ENCODE data around the gene RGS11. TPM values are rescaled to one million over a fixed set of nuclear protein-coding genes. Genes with fewer than 3 reads are reported as not detected.
A peak's percentile ranks its signal among the peaks of the same experiment; 100 is the strongest.

The RGS11 gene
- total and polyA plus RNA-seq, 7 donors = 0.20 to 2.6 (median 0.92) TPM

DNA sequence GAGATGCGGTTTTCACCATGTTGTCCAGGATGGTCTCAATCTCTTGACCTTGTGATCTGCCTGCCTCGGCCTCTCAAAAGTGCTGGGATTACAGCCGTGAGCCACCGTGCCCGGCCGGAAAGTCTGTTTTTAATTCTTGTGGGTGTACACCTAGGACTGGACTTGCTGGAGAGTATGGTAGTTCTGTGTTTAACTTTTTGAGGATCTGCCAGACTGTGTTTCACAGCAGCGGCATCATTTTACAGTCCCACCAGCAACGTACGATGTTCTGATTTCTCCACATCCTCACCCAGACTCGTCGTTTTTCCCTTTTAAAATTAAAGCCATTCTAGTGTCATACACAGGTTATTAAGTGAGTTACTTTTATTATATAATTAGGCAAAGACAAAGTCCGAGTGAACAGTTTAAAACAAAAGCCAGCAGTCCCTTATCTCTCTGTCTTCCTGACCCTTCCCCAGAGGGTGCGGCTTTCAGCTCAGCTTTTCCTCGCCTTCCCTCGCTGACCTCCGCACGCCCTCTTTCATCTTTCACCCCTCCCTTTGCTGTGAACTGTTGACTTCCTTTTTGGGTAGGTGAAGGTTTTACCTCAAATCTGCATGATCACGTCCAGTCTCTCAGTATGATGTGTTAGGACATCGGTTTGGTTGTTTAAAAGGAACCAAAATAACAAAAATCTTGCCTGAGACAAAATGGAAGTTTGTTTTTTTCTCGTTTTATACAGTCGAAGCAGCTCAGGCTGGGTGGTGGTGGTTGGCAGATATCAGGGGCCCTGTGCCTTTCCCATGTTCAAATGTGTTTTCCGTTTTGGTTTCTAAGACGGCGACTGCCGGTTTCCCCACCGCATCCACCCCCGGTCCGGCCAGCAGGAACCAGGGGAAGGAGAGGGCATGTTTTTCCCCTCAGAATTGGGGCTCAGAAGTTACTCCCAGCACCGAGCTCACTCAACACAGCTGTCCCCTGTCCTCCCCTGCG lies 23.1 kb downstream of the RGS11 start:
- TF ChIP-seq, protein P1, sequence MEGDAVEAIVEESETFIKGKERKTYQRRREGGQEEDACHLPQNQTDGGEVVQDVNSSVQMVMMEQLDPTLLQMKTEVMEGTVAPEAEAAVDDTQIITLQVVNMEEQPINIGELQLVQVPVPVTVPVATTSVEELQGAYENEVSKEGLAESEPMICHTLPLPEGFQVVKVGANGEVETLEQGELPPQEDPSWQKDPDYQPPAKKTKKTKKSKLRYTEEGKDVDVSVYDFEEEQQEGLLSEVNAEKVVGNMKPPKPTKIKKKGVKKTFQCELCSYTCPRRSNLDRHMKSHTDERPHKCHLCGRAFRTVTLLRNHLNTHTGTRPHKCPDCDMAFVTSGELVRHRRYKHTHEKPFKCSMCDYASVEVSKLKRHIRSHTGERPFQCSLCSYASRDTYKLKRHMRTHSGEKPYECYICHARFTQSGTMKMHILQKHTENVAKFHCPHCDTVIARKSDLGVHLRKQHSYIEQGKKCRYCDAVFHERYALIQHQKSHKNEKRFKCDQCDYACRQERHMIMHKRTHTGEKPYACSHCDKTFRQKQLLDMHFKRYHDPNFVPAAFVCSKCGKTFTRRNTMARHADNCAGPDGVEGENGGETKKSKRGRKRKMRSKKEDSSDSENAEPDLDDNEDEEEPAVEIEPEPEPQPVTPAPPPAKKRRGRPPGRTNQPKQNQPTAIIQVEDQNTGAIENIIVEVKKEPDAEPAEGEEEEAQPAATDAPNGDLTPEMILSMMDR (IDR thresholded peaks at IDR 0.05) = no peak
- Histone ChIP-seq H3K4me3 (peak overlapping the region; percentile 28), H3K4me1 (no peaks in the 10 kb centered on the region), H3K27ac (no peak overlapping the region), H3K36me3 (ENCODE audit: insufficient read depth in 1 of 2, low read depth in 1 of 2) (peaks cover 0 to 83% of the 10 kb centered on the region in 2 donors), H3K9me3 (no peaks in the 10 kb centered on the region), H3K27me3 (ENCODE audit: insufficient read depth in 3 of 3, low read length in 2 of 3) (no peaks in the 10 kb centered on the region)
- intact Hi-C loops (cut with DNase I) = no loop called here
- no peak for ATAC-seq
- WGBS, 3 donors = 67 to 73% (median 69%) methylated on average over 30 of the region's 30 CpGs
- DNase-seq = no peak

GRCh38 chr16:249431-249830 lies 26.3 kb downstream of the RGS11 start:
- Histone ChIP-seq H3K36me3 (ENCODE audit: insufficient read depth in 1 of 2, low read depth in 1 of 2) (peaks cover 0 to 51% of the 10 kb centered on the region in 2 donors), H3K4me1 (peaks cover under 1% of the 10 kb centered on the region), H3K4me3 (no peak overlapping the region), H3K27me3 (ENCODE audit: insufficient read depth in 3 of 3, low read length in 2 of 3) (no peaks in the 10 kb centered on the region), H3K27ac (no peak overlapping the region), H3K9me3 (no peaks in the 10 kb centered on the region)
- WGBS, 3 donors = 79 to 84% (median 84%) methylated on average over 12 of the region's 12 CpGs
- no peak for ATAC-seq
- TF ChIP-seq, protein P1 (IDR thresholded peaks at IDR 0.05) = no peak
- DNase-seq = peak in 1 of 2 donors; percentile 45
- intact Hi-C loops (cut with DNase I) = no loop called here

DNA sequence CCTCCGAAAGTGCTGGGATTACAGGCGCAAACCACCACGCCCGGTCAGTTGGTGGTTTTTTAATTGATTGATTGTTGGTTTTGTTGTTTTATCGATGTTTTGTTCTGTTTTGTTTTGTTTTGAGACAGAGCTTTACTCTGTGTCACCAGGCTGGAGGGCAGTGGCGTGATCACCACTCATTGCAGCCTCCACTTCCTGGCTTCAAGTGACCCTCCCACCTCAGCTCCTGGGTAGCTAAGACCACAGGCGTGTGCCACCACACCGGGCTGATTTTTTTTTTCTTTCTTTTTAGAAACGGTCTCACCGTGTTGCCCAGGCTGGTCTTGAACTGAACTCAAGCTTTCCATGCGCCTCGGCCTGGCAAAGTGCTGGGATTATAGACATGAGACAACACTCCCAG lies 28.7 kb downstream of the RGS11 start:
- ATAC-seq = no peak
- WGBS, 3 donors = 91 to 95% (median 93%) methylated on average over 12 of the region's 12 CpGs
- TF ChIP-seq, protein P1 (IDR thresholded peaks at IDR 0.05) = no peak

DNA sequence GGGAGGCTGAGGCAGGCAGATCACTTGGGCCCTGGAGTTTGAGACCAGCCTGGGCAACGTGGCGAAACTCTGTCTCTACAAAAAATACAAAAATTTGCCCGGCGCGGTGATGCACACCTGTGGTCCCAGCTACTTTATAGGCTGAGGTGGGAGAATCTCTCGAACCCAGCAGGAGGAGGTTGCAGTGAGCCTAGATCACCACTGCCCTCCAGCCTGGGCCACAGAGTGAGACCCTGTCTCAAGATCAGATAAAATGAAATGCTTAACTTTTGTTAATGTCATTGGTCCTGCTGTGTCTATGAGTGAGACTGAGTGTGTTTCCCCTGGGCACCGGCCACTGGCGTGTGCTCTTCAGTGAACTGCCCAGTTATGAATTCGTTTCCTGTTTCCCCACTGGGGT lies 30.6 kb downstream of the RGS11 start:
- Histone ChIP-seq H3K9me3 (no peaks in the 10 kb centered on the region), H3K4me3 (no peak overlapping the region), H3K27me3 (ENCODE audit: insufficient read depth in 3 of 3, low read length in 2 of 3) (no peaks in the 10 kb centered on the region), H3K36me3 (ENCODE audit: insufficient read depth in 1 of 2, low read depth in 1 of 2) (peaks cover 0 to 10% of the 10 kb centered on the region in 2 donors), H3K27ac (peak overlapping the region; percentile 43), H3K4me1 (peaks cover 27% of the 10 kb centered on the region)
- intact Hi-C loops (cut with DNase I) = no loop called here
- no peak for ATAC-seq
- 92 to 94% (median 92%) methylated on average over 9 of the region's 9 CpGs for WGBS, 3 donors
- peak in 1 of 2 donors; percentile 17 for DNase-seq
- TF ChIP-seq, protein P1 (IDR thresholded peaks at IDR 0.05) = no peak

More for the DNA sequence above, 28.7 kb downstream of the RGS11 start:
- intact Hi-C loops (cut with DNase I) = no loop called here
- Histone ChIP-seq H3K4me3 (no peak overlapping the region), H3K9me3 (no peaks in the 10 kb centered on the region), H3K36me3 (ENCODE audit: insufficient read depth in 1 of 2, low read depth in 1 of 2) (peaks cover 0 to 27% of the 10 kb centered on the region in 2 donors), H3K27ac (no peak overlapping the region), H3K4me1 (peaks cover 20% of the 10 kb centered on the region), H3K27me3 (ENCODE audit: insufficient read depth in 3 of 3, low read length in 2 of 3) (no peaks in the 10 kb centered on the region)
- DNase-seq = no peak
